NK-92 (cell line): ENCODE measurements around the gene KRTAP4-2.
"Not testable (repeated sequence)": the region's sequence is repeated elsewhere in the genome, so short reads cannot be mapped to it uniquely, and the experiment has no call there.

Source experiments
- DNase-seq: peaks from one replicate; lab custom pipeline; 2025; ENCODE audit not compliant: unreplicated experiment; lab: John Stamatoyannopoulos, UW

The KRTAP4-2 gene

GRCh38 chr17:41163828-41164227, 14.2 kb downstream of the KRTAP4-2 start:
- DNase-seq: no peak

GRCh38 chr17:41160648-41161047, 17.4 kb downstream of the KRTAP4-2 start, which contains the start of gene KRTAP4-4:
Gene KRTAP4-4, minus strand, starts transcription at chr17:41160748. Its CDS starts 57 bp downstream, at chr17:41160691.
- DNase-seq: no peak

- not testable (repeated sequence) for DNase-seq
Measured at GRCh38 chr17:41160190-41160589, 17.8 kb downstream of the KRTAP4-2 start.

GRCh38 chr17:41153856-41154255, 24.2 kb downstream of the KRTAP4-2 start:
- DNase-seq: no peak

- no peak for DNase-seq
Measured at GRCh38 chr17:41151525-41151924, 26.5 kb downstream of the KRTAP4-2 start.

GRCh38 chr17:41150026-41150425, 28.0 kb downstream of the KRTAP4-2 start:
- no peak for DNase-seq

GRCh38 chr17:41149652-41149985, 28.4 kb downstream of the KRTAP4-2 start, which contains the start of gene KRTAP4-5:
Gene KRTAP4-5, minus strand, starts transcription at chr17:41149825. Its CDS starts 58 bp downstream, at chr17:41149767.
- DNase-seq: no peak

GRCh38 chr17:41148971-41149651, 28.9 kb downstream of the KRTAP4-2 start:
- not testable (repeated sequence) for DNase-seq

GRCh38 chr17:41147531-41148204, 30.4 kb downstream of the KRTAP4-2 start:
- no peak for DNase-seq

- DNase-seq: no peak
Measured at GRCh38 chr17:41145261-41145660, 32.8 kb downstream of the KRTAP4-2 start.

GRCh38 chr17:41144846-41145245, 33.2 kb downstream of the KRTAP4-2 start:
- no peak for DNase-seq

- DNase-seq: no peak
Measured at GRCh38 chr17:41141361-41141760, 36.7 kb downstream of the KRTAP4-2 start.

GRCh38 chr17:41140360-41141131, 37.5 kb downstream of the KRTAP4-2 start, which contains the start of gene KRTAP4-6:
Gene KRTAP4-6, minus strand, starts transcription at chr17:41140544. Its CDS starts 57 bp downstream, at chr17:41140487.
- DNase-seq: no peak

- DNase-seq: not testable (repeated sequence)
Measured at GRCh38 chr17:41139865-41140264, 38.2 kb downstream of the KRTAP4-2 start.

- DNase-seq: no peak
Measured at GRCh38 chr17:41133880-41134735, 43.9 kb downstream of the KRTAP4-2 start.

- DNase-seq: no peak
Measured at GRCh38 chr17:41131979-41132378, 46.0 kb downstream of the KRTAP4-2 start.
